Neuron (in vitro differentiated cells): Measurements from ENCODE around the gene LPCAT1.
"Not testable (repeated sequence)": the region's sequence is repeated elsewhere in the genome, so short reads cannot be mapped to it uniquely, and the experiment has no call there.

Experiments
- H2AFZ ChIP-seq: one replicate; pipeline ENCODE4 v1.6.1; 2013; ENCODE audit warnings: low read depth, mild to moderate bottlenecking, inconsistent platforms, low read length, moderate library complexity
- H3K27me3 ChIP-seq: one replicate; pipeline ENCODE4 v1.6.1; 2013; ENCODE audit warnings: low read length; ENCODE audit not compliant: insufficient read depth
- H3K36me3 ChIP-seq: one replicate; pipeline ENCODE4 v1.6.1; 2013; ENCODE audit warnings: low read length; ENCODE audit not compliant: insufficient read depth
- H3K4me1 ChIP-seq: one replicate; pipeline ENCODE4 v1.6.1; 2013; ENCODE audit warnings: low read length; ENCODE audit not compliant: insufficient read depth
- H3K4me3 ChIP-seq: 2 replicates; pipeline ENCODE4 v1.5.1; 2013; ENCODE audit warnings: mild to moderate bottlenecking, low read length, moderate library complexity
- H3K9me3 ChIP-seq: one replicate; pipeline ENCODE4 v1.6.1; 2013; ENCODE audit warnings: low read length

LPCAT1 gene

DNA sequence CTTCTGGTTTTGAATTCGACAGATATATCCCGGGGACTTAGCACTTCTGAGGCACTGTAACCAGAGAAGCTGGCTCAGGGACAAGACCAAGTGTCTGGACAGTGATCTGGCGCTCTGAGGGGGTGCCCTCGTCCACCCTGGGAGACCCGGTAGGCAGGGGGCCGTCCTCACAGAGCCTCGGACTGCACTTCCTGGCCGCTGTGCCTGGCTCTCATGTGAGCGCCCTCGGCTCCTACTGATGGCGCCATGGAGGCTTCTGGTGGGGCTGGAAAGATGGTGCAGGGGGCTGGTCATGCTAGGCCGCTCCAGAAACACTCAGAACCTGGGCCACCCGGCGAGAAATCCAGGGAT lies 59.7 kb downstream of the LPCAT1 start:
- H3K36me3 ChIP-seq: peaks cover 39% of the 10 kb centered on the region
- H2AFZ ChIP-seq: no peak overlapping the region
- no peaks in the 10 kb centered on the region for H3K9me3 ChIP-seq
- peaks cover 9% of the 10 kb centered on the region for H3K4me1 ChIP-seq
- H3K27me3 ChIP-seq: no peaks in the 10 kb centered on the region
- no peak overlapping the region for H3K4me3 ChIP-seq

DNA sequence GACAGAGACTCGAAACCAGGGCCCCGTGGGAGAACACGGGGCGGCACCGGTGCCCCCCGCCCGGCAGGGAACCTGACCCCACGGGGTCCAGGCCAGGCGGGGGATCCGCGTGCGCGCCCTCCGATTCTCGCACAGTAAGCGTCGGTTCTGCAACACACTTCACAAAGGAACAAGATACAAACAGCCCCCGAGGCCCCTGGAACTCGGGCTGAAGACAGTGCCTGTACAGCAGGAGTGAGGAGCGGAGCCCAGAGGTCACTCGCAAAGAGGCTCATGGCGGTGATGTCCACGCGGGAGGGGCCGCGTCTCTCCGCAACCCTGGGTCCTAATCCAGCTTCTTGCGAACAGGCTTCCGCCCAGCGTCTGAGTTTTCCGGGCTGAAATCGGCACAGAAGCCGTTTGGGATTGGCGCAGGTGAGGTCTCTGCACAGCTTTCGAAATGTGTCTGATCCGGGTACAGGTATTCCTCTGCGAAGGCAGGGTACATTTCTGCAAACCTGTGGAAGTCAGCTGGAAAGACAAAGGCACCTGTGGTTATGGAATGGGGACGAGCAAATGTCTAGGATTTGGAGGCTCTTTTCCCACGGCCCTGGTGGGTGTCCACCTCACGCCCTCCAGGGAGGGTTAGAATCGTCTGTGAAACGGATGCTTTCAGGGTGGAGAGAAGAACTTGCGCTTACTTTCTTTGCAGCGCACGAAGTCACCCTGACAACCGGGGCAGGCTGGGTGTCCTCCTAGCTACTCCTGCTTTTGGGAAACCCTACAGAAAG lies 60.2 kb downstream of the LPCAT1 start:
- Histone ChIP-seq H3K9me3 (peaks cover under 1% of the 10 kb centered on the region), H3K4me1 (peaks cover 9% of the 10 kb centered on the region), H3K27me3 (no peaks in the 10 kb centered on the region), H3K36me3 (peaks cover 39% of the 10 kb centered on the region), H3K4me3 (no peak overlapping the region), H2AFZ (no peak overlapping the region)

DNA sequence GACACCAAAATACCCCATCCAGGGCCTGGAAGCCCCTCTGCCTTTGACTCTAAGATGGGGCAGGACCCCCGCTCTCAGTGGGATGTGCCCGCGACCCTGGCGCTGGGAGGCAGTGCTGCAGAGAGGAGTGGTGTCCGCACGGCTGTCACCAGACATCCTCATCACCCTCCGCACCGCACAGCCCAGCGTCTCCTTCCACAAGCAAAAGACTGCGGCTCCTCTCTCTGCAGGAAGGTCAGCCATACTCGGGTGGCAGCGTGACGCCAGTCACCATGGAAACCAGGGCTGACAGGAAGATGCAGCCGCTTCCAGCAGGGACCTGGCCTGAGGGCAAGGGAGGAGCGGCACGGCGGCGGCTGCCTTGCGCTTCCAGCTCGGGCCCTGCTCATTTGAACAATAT lies 61.4 kb downstream of the LPCAT1 start:
- H3K36me3 ChIP-seq: peaks cover 39% of the 10 kb centered on the region
- H3K9me3 ChIP-seq: peaks cover 8% of the 10 kb centered on the region
- H3K27me3 ChIP-seq: no peaks in the 10 kb centered on the region
- H2AFZ ChIP-seq: no peak overlapping the region
- no peak overlapping the region for H3K4me3 ChIP-seq
- H3K4me1 ChIP-seq: peaks cover 9% of the 10 kb centered on the region

DNA sequence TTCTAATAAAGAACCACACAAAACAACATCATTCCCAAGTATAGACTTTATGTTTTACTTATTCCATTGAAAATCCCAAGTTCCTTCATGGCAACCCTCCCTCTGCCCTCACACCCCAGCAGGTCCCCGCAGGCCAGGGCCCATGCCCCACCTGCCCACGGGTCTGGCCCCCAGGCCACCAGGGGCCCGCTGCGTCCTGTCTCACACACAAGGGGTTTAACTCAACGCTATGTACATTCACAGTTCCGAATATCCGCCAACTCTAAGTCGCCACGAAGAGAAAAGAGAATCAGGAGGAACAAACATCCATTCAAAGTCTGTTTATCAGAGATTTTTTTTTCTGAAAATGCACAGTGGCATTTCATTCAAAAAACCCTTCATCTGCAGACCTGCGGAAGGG lies 62.4 kb downstream of the LPCAT1 start:
- Histone ChIP-seq H3K36me3 (peaks cover 36% of the 10 kb centered on the region), H3K4me3 (no peak overlapping the region)

DNA sequence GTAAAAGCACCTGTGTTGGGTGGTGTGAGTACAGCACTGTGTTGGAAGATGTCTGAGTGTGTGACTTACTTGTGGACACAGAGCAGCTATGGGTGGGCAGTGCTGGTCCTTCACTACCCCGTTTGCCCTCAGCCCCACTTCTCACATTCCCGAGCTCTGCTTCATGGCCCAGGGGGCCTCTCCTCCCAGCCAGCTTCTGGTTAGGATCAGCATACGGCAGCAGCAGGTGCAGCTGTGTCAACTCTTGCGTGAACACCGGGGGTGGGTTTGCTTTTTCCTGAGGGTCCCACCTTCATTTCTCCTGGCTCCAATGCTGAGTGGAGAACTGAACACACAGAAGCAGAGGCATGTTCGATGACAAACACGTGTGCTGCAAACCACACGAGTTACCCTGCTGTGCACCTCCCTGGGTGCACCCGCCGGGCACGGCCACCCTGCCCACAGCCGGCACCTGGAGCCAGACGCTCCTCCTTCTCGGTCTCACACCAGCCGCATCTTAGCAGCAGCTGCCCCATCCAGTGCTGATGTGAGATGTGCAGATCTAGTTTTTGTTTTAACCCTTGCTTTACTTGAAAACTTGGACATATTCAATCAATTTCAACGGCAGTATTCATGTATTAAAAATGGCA lies 63.6 kb downstream of the LPCAT1 start:
- Histone ChIP-seq H3K4me1 (peaks cover 9% of the 10 kb centered on the region), H3K36me3 (peaks cover 29% of the 10 kb centered on the region), H3K9me3 (peaks cover 12% of the 10 kb centered on the region), H3K4me3 (no peak overlapping the region), H3K27me3 (no peaks in the 10 kb centered on the region), H2AFZ (no peak overlapping the region)

More for the DNA sequence above, 62.4 kb downstream of the LPCAT1 start:
- no peak overlapping the region for H2AFZ ChIP-seq
- H3K27me3 ChIP-seq: no peaks in the 10 kb centered on the region
- H3K9me3 ChIP-seq: peaks cover 12% of the 10 kb centered on the region
- peaks cover 9% of the 10 kb centered on the region for H3K4me1 ChIP-seq

DNA sequence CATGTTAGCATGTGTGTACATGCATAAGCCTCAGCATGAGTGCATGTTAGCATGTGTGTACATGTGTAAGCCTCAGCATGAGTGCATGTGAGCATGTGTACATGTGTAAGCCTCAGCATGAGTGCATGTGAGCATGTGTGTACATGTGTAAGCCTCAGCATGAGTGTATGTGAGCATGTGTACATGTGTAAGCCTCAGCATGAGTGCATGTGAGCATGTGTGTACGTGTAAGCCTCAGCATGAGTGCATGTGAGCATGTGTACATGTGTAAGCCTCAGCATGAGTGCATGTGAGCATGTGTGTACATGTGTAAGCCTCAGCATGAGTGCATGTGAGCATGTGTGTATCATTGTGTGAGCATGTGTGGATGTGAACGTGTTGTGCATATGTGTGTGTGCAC lies 64.3 kb downstream of the LPCAT1 start:
- H2AFZ ChIP-seq, H3K27me3 ChIP-seq, H3K4me1 ChIP-seq, H3K4me3 ChIP-seq: not testable (repeated sequence)
- Histone ChIP-seq H3K36me3 (peaks cover 22% of the 10 kb centered on the region), H3K9me3 (peaks cover 13% of the 10 kb centered on the region)

DNA sequence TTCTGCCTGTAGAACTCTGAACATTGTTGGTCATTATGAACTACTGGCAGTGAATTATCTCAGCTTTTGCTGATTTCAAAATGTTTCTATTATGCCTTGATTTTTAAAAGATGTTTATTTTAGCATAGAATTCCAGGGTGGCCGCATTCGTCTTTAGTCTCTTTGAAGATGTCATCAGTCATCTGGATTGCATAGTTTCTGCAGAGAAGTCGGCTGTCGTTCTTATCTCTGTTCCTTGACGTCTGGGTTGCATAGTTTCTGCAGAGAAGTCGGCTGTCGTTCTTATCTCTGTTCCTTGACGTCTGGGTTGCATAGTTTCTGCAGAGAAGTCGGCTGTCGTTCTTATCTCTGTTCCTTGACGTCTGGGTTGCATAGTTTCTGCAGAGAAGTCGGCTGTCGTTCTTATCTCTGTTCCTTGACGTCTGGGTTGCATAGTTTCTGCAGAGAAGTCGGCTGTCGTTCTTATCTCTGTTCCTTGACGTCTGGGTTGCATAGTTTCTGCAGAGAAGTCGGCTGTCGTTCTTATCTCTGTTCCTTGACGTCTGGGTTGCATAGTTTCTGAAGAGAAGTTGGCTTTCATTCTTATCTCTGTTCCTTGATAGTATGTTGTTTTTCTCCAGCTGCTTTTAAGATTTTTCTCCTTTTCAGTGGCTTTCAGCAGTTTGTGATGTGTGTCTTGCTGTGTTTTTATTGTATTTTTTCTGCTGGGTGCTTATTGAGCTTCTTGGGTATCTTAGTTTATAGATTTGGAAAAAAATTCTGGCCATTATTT lies 67.5 kb downstream of the LPCAT1 start:
- peaks cover 17% of the 10 kb centered on the region for H3K9me3 ChIP-seq
- H3K36me3 ChIP-seq, H2AFZ ChIP-seq, H3K4me1 ChIP-seq, H3K4me3 ChIP-seq, H3K27me3 ChIP-seq: not testable (repeated sequence)

DNA sequence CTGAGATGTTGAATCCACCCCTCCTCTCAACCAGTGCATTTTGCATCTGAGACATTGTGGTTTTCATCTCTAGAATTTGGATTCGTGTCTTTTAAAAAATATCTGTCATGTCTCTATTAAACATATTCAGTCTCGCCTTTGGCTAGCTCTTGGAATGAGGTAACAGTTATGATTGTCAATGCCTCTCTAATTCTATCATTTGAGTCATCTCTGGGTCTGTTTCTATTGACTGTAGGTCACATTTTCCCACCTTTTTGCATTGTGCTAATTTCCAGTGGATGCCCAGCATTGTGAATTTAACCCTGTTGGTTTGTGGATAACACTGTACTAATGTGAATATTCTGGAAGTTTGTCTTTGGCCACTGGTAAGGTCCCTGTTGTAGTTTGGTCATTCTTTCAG lies 70.1 kb downstream of the LPCAT1 start:
- no peak overlapping the region for H2AFZ ChIP-seq
- peaks cover 22% of the 10 kb centered on the region for H3K27me3 ChIP-seq
- no peaks in the 10 kb centered on the region for H3K36me3 ChIP-seq
- H3K4me3 ChIP-seq: no peak overlapping the region
- H3K9me3 ChIP-seq: peaks cover 17% of the 10 kb centered on the region
- H3K4me1 ChIP-seq: no peaks in the 10 kb centered on the region

DNA sequence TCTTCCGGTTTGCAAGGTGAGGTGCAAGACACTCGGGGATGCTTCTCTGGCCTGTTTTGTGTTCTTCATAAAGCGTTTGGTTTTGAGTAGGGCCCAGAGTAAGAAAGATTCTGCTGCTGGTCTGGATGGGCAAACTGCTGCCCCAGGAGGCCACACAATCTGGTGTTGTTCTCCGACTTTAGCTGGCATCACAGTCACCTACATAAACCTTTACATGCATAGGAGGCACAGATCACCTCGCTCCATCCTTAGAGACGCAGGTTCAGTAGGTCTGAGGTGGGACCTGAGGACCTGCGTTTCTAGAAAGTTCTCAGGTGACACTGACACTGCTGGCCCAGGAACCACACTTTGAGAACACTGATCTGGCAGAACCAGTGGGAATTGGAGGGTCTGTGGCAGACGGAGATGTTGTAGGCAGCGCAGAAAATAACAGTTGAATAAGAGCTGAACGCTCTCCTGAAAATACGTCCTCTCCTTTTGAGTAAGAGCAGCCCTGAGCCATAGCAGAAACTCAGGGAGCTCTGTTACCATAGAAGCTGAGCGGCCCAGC lies 74.6 kb downstream of the LPCAT1 start:
- Histone ChIP-seq H3K27me3 (peaks cover 59% of the 10 kb centered on the region), H3K36me3 (no peaks in the 10 kb centered on the region), H3K9me3 (peaks cover 2% of the 10 kb centered on the region), H3K4me1 (peaks cover 2% of the 10 kb centered on the region), H2AFZ (no peak overlapping the region), H3K4me3 (no peak overlapping the region)

DNA sequence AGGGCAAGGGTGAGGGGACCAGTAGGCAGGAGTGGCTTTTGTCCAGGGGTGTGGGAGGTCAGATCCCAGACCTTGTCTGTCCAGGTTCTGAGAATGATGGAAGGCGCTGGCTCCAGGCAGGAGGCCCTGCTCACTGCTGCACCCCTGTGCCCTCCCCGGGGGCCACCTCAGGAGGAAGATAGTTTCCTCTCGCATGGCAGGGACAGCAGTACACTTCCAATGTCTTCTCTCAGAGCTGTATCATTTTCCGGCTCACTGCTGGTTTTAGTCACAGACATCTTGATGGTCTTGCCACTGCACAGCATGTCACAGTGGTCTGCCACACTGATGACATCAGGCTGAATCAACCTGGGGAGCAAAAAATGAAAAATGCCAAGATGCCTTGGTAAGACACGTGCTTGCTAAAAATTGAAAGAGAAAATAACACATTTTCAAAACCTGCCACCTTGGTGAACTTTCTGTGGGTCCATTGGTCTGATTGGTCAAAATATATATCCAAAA lies 75.2 kb downstream of the LPCAT1 start:
- H3K4me3 ChIP-seq: no peak overlapping the region
- H2AFZ ChIP-seq: no peak overlapping the region
- H3K27me3 ChIP-seq: peaks cover 65% of the 10 kb centered on the region
- peaks cover 2% of the 10 kb centered on the region for H3K9me3 ChIP-seq
- H3K4me1 ChIP-seq: peaks cover 2% of the 10 kb centered on the region
- H3K36me3 ChIP-seq: no peaks in the 10 kb centered on the region

DNA sequence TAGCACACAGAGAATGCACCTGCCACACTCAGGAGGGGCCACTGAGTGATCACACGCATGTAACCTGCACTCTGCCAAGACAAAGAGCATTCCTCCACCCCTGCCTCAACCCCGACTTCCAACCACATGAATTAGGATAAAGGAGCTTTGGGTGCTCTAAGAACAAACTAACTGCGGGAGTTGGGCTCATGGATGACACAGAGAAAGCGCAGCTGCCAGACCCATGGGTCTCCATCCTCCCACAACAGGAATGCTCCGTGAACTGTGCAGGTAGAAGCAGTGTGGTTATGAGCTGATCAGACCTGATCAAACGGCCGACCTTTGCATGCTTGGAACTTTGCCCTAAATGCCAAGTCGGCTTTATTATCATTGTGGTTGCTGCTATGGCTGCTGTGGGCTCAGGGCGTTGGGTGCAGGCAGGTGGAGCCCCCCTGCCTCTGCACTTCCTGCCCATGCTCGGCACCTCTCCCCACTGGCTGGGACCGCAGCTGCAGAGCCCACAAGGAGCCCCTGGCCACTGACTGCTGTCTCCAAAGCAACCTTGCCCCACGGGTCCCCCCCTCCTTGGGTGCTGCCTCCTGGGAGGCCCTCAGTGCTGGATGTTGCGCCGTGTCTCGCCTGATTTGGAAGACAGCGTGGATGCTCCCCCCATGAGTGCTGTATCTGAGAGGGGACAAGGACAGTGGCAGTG lies 75.9 kb downstream of the LPCAT1 start:
- H2AFZ ChIP-seq: no peak overlapping the region

DNA sequence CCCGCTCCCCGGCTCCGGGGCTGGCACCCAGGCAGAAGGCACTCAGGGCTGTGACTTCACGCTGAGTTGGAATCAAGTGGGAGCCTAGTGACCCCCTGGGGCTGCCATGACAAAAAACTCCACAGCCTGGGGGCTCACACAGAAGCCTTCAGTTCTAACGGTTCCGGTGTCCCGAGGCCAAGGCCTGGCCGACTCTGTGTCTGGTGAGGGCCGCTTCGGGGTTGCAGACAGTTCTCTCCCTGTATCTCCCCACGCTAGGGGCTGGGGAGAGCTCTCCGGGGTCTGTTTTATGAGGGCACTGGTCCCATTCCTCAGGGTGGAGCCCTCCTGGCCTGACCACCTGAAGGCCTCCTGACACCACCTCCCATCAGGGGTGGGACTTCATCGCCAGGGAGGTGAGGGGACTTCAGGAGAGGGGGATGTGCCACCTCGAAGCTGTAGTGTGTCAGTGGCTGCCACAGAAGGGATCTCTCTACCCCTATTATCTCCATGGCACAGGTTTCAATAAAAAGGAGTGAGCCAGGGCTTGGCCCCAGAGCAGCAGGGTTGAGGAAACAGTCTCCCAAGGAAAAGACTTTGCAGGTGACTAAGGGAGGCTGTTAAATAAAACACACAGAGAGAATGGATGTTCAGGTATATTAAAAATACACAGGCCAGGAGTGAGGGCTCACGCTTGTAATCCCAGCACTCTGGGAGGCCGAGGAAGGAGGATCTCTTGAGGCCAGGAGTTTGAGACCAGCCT lies 77.0 kb downstream of the LPCAT1 start:
- no peak overlapping the region for H2AFZ ChIP-seq
- no peaks in the 10 kb centered on the region for H3K36me3 ChIP-seq
- no peak overlapping the region for H3K4me3 ChIP-seq
- peaks cover 75% of the 10 kb centered on the region for H3K27me3 ChIP-seq
- peaks cover 2% of the 10 kb centered on the region for H3K4me1 ChIP-seq
- no peaks in the 10 kb centered on the region for H3K9me3 ChIP-seq

More for the DNA sequence above, 75.9 kb downstream of the LPCAT1 start:
- Histone ChIP-seq H3K27me3 (peaks cover 68% of the 10 kb centered on the region), H3K4me3 (no peak overlapping the region), H3K9me3 (no peaks in the 10 kb centered on the region), H3K4me1 (peaks cover 2% of the 10 kb centered on the region), H3K36me3 (no peaks in the 10 kb centered on the region)
